GM12878 (cell line): ENCODE measurements around the gene ARHGAP32. TPM values are rescaled to one million over a fixed set of nuclear protein-coding genes. Genes with fewer than 3 reads are reported as not detected.

Source experiments
- BRCA1 ChIP-seq: IDR thresholded peaks from 2 replicates; pipeline ENCODE4 v1.6.1; 2011; ENCODE audit warnings: low read depth, low read length, improper control_type of control experiment
- CHD1 ChIP-seq: IDR thresholded peaks from 2 replicates; pipeline ENCODE4 v1.6.1; 2012; ENCODE audit warnings: low read depth, low read length, improper control_type of control experiment
- GATAD2B ChIP-seq: fragments of 450-650 bp; conservative IDR thresholded peaks from 2 replicates; pipeline ENCODE4 v1.6.1; 2017; ENCODE audit warnings: low read depth, mild to moderate bottlenecking, moderate library complexity
- MXI1 ChIP-seq: fragments of 150-350 bp; IDR thresholded peaks from 2 replicates; pipeline ENCODE4 v1.6.1; 2011; ENCODE audit warnings: low read depth, mild to moderate bottlenecking, inconsistent platforms, low read length, improper control_type of control experiment
- MYB ChIP-seq: fragments of 150-350 bp; IDR thresholded peaks from 2 replicates; pipeline ENCODE4 v1.6.1; 2014; ENCODE audit warnings: mild to moderate bottlenecking, low read depth, low read length, borderline replicate concordance
- NFYB ChIP-seq: IDR thresholded peaks from 2 replicates; pipeline ENCODE4 v1.6.1; 2011; ENCODE audit warnings: low read depth, mild to moderate bottlenecking, low read length, improper control_type of control experiment, moderate library complexity; ENCODE audit not compliant: insufficient read depth
- SMC3 ChIP-seq: IDR thresholded peaks from 2 replicates; pipeline ENCODE4 v1.6.1; 2011; ENCODE audit warnings: low read length, improper control_type of control experiment, borderline replicate concordance
- TAF1 ChIP-seq: IDR thresholded peaks from 2 replicates; pipeline ENCODE4 v1.6.1; 2011; ENCODE audit warnings: mild to moderate bottlenecking, low read depth, low read length, borderline replicate concordance
- ZBTB11 ChIP-seq: fragments of 450-650 bp; formaldehyde crosslinking; IDR thresholded peaks from 2 replicates; pipeline ENCODE4 v1.5.0; 2022; ENCODE audit warnings: mild to moderate bottlenecking, missing genetic modification characterization
- polyA plus RNA-seq, 11 experiments: library from polyadenylated mRNA; depleted of rRNA in 4 of 11; unstranded in 6 of 11; stranded (reverse) in 5 of 11; fragments of >200 nt; fragmentation: Nextera tagmentation in 4 of 11; fragmentation: Illumina TruSeq in 1 of 11; extraction: Ambion mirVana in 4 of 11; extraction: Trizol in 1 of 11; gene quantifications; 1 replicate in 1 of 11; 2 replicates in 10 of 11; pipeline versions ENCODE4 v1.2.1 to v1.2.3, GENCODE V29; 2011 to 2016; ENCODE audit warnings: inconsistent platforms in 2 of 11, missing spikeins in 2 of 11, low read depth in 1 of 11
- total RNA-seq, 4 experiments: library from RNA; depleted of rRNA in 3 of 4; stranded (reverse); fragments of >200 nt in 3 of 4; fragmentation: Illumina TruSeq in 1 of 4; extraction: Trizol in 1 of 4; gene quantifications; 2 replicates each; pipeline versions ENCODE4 v1.2.1 to v1.2.3, GENCODE V29; 2013 to 2021

Gene ARHGAP32
- total and polyA plus RNA-seq, 10 of the 15 experiments (the other 5 are each of a cell fraction or from before 2014, with no cell fraction given): under 0.01 to 0.46 (median 0.12) TPM; not detected in 1

DNA sequence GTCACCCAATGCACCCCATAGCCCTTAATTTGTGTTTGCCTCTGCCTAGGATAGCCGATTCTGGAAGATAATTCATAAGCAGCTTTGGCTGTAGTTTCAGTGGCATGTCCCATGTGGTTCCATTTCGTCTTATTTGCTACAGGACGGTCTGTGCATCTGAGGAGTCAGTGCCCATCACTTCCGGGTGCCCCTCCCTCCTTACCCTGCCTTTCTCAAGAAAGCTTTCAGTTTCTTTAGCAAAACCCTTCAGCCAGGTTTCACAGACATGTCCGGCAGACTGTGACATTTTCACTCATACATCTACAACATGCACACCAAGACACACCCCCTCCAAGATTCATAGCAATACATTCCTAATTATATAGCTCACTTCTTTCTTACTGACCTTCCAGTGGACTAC, 263.7 kb downstream of the ARHGAP32 start (continued):
- TF ChIP-seq ZBTB11 (CRISPR knock-in tag) (no peak), MXI1 (0 out of 2 replicates have a peak, but pooled peaks have one; percentile 46), NFYB (no peak), BRCA1 (no peak), MYB (no peak), SMC3 (no peak), TAF1 (no peak), GATAD2B (no peak), CHD1 (no peak)
